HG03575 (cell line): ENCODE data around the gene TRIM60.
"Not testable (repeated sequence)": the region's sequence is repeated elsewhere in the genome, so short reads cannot be mapped to it uniquely, and the experiment has no call there.

Experiments
- ATAC-seq: cut with Tn5 transposase; IDR thresholded peaks from one replicate; pipeline ENCODE4 v1.9.1; 2021; ENCODE audit not compliant: unreplicated experiment, insufficient number of reproducible peaks, low FRiP score; ENCODE audit errors: extremely low read depth

The TRIM60 gene

DNA sequence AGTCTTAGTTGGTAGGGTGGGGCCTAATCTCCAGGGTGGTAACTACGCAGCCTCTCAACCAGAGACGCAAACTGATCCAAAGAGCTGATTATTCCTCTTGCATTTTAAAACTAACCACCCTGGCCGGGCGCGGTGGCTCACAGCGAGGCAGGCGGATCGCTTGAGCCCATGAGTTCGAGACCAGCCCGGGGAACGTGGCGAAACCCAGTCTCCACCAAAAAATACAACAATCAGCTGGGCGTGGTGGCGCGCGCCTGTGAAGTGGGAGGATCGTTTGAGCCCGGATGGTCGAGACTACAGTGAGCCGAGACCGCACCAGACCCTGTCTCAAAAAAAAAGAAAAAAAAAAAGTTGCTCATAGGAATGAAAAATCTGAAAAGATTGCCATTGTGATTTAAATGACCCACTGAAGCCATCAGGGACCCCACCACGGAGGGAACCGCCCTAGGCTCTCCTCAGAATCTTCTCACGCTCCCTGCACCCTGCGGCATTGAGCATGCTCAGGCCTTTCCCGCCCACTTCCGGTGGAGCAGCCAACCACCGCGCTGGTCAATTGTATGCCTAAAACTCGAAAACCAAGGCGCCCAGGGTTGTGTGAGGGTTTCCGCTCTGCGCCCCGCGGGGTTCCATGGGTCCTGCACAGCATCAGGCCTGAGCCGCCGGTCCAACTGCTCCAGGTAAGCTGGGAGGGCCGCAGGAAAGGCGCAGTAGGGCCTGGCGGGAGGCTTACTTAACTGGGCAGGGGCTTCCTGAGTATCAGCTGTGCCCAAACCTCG lies at the start of gene TRIM60:
TRIM60 (plus strand) TSS at position 564 of the 776 bp plus-strand sequence. CDS start 8,074 bp downstream, outside the sequence.
- ATAC-seq: no peak

DNA sequence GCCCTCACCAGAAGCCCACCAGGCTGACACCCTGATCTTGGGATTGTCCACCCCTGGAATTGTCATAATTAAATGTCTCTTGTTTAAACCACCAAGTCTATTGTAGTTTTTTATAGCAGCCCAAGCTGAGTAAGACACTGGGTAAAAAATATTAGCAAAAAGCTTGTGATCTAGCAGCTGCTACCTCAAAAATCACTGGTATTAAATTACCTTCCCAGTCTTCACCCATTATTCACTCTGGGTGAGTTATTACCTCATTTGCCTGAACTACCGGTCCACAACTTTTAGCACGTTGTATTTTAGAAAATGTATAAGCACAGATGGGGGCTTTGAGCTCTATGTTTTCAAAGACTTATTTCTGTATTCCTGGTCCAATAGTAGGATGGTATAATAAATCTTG lies 42.3 kb upstream of the TRIM60 start:
- ATAC-seq: no peak

DNA sequence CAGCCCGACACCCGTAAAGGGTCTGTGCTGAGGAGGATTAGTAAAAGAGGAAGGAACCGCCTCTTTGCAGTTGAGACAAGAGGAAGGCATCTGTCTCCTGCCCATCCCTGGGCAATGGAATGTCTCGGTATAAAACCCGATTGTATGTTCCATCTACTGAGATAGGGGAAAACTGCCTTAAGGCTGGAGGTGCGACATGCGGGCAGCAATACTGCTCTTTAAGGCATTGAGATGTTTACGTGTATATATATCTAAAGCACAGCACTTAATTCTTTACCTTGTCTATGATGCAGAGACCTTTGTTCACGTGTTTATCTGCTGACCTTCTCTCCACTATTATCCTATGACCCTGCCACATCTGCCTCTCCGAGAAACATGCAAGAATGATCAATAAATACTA lies 41.0 kb upstream of the TRIM60 start:
- not testable (repeated sequence) for ATAC-seq

DNA sequence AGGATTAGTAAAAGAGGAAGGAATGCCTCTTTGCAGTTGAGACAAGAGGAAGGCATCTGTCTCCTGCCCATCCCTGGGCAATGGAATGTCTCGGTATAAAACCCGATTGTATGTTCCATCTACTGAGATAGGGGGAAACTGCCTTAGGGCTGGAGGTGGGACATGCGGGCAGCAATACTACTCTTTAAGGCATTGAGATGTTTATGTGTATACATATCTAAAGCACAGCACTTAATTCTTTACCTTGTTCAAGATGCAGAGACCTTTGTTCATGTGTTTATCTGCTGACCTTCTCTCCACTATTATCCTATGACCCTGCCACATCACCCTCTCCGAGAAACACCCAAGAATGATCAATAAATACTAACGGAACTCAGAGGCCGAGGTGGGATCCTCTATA lies 35.7 kb upstream of the TRIM60 start:
- ATAC-seq: not testable (repeated sequence)

DNA sequence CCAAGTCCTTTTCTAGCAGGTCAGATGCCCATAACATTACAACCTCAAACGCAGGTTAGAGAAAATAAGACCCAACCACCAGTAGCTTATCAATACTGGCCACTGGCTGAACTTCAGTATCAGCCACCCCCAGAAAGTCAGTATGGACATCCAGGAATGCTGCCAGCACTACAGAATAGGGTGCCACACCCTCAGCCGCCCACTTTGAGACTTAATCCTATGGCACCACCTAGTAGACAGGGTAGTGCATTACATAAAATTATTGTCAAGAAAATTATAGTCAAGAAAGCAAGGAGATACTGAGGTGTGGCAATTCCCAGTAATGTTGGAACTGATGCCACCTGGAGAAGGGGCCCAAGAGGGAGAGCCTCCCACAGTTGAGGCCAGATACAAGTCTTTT lies 34.5 kb upstream of the TRIM60 start:
- no peak for ATAC-seq

DNA sequence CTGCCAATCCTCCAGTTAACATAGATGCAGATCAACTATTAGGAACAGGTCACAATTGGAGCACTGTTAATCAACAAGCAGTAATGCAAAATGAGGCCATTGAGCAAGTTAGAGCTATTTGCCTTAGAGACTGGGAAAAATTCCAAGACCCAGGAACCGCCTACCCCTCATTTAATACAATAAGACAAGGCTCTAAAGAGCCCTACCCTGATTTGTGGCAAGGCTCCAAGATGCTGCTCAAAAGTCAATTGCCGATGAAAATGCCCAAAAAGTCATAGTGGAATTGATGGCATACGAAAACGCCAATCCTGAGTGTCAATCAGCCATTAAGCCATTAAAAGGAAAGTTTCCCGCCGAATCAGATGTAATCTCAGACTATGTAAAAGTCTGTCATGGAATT lies 33.9 kb upstream of the TRIM60 start:
- ATAC-seq: no peak

DNA sequence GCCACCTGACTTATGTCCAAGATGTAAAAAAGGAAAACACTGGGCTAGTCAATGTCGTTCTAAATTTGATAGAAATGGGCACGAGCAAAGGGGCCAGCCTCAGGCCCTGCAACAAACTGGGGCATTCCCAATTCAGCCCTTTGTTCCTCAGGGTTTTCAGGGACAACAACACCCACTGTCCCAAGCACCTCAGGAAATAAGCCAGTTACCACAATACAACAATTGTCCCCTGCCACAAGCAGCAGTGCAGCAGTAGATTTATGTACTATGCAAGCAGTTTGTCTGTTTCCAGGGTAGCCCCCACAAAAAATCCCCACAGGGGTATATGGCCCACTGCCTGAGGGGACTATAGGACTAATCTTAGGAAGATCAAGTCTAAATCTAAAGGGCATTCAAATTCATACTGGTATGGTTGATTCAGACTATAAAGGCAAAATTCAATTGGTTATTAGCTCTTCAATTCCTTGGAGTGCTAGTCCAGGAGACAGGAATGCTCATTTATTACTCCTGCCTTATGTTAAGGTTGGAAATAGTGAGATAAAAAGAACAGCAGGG lies 33.2 kb upstream of the TRIM60 start:
- not testable (repeated sequence) for ATAC-seq

DNA sequence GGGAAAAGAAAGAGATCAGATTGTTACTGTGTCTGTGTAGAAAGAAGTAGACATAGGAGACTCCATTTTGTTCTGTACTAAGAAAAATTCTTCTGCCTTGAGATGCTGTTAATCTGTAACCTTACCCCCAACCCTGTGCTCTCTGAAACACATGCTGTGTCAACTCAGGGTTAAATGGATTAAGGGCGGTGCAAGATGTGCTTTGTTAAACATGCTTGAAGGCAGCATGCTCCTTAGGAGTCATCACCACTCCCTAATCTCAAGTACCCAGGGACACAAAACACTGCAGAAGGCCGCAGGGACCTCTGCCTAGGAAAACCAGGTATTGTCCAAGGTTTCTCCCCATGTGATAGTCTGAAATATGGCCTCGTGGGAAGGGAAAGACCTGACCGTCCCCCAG lies 29.8 kb upstream of the TRIM60 start:
- ATAC-seq: not testable (repeated sequence)

DNA sequence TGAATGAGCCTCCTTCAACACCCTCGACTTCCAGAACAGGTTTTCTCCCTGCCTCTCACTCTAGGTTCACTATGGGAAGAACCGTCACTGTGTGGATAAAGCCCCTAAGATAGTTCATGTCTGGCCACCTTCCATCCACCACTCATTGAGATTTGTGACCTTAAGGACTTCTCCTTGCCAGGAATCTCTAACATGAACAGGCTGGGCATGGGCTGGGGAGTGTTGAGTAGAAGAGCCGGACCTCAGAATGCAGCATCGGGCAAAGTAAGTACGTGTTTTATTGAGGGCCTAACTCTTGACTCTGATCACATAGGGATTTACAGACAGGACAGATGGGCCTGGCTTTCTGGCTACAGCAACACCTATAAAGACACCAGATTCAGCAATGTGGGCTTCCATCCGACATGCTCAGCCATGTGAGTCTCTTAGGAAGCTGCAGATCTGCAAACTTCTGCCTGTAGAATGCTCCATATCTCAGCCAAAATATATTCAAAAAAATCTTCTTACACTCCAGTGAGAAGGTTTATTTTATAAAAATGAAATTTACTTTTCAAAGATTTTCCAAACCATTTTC lies 26.4 kb upstream of the TRIM60 start:
- no peak for ATAC-seq

DNA sequence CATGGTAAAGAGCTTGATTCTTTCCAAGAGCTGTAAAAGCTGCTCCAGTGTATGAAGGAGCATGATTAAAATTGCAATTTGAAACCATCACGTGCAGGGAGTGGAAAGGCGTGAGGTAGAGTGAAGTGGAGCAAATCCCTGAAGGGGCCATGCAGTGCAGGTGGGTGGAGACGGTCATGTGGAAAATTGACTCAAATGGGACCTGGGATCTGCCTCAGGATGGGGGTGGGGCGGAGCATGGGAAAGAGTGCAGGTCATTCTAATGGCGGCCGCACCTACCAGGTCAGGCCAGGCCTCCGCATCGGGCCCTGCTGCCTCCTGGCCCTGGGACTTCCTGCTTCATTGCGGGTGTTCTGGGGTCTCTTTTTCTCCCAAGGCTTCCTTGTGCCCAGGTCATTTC lies 25.3 kb upstream of the TRIM60 start:
- no peak for ATAC-seq

DNA sequence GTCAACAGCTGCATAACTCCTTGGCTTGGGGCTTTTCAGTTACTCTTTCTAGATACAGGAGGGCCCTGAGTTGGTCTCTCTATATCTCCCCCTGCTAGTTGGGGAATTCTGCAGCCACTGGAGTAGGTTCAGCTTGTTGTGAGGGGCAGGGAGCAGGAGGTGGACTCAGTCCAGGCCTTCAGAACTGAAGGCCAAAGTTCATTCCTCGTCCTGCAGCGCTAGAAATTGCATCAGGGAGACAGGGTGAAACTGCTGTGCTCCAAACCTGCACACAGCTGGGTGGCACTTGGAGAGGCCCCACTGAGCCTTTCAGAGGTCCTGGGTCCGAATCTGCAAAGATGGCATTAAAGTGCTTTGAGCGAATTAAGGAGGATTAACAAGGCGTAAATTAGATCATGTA lies 24.9 kb upstream of the TRIM60 start:
- no peak for ATAC-seq

DNA sequence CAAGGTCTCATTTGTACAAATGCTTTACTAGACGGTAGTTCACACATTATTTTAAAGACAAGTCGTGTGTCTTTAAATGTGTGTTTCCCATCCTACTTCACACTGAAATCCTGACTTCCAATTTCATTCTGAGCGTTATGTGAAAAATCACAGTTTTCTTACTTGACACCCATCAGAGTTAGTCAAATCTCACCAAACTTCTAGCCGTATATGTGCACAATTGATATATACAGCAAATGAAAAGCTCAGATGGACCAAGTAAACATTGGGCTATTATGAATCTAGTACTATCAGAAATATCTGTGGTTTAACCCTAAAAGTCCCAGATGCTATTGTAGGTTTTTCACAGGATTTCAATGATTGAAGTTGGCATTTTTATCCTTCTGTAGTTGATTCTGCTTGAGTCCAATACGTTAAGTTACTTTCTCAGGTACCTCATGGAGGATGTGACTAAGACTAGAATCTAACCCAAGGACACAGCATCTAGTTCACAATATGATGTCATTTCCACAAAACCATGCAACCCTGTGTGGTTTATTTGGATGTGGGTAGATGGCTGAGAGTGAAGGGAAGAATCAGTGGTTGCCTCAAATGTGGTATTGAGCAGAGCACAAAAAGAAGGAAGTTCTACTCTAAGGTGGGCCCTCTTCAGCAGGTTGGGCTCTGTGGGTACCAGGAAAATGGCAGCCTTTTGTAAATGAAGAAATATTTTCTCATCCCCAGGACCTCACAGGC lies 22.1 kb upstream of the TRIM60 start:
- ATAC-seq: no peak

DNA sequence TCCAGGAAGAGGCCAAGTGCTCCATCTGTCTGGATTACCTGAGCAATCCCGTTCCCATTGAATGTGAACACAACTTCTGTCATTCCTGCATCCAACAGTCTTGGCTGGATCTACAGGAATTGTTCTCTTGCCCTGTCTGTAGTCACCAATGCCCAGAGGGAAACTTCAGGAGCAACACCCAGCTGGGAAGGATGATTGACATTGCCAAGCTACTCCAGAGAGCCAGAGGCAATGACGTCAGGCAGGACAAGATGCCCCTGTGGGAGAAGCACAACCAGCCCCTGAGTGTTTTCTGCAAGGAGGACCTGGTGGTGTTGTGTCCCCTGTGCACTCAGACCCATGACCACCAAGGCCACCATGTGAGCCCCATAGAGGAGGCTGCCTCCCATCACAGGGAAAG lies 21.3 kb upstream of the TRIM60 start:
- no peak for ATAC-seq

DNA sequence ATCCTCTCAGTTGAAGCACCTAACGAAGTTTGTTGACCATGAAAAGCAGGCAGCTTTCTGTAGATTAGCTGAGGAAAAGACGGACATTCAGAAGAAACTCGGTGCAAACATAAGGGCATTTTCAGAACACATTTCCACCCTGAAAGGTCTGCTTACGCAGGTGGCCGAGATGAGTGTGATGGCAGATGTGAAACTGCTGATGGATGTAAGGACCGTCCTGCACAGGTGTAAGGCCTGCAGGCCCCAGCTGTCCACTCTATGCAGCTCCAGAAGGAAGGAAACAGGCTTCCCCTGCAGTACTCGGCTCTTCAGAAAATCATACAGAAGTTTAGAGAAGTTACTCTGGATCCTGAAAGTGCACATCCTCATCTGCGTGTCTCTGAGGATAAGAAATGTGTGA lies 20.8 kb upstream of the TRIM60 start:
- no peak for ATAC-seq

DNA sequence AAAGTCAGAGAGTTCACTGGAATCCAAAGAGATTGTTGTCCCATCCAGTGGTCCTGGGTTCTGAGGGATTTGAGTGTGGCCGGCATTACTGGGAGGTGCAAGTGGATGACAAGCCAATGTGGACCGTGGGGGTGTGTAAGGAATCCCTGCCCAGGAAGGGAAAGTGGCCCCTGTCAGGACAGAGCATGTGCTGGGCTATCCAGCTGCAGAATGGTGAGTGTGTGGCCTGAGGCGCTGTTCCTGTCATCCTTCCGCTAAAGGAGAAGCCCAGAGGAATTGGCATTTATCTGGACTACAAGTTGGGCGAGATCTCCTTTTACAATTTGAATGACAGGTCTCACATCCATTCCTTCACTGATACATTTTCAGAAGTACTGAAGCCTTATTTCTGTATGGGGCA lies 20.4 kb upstream of the TRIM60 start:
- ATAC-seq: no peak

DNA sequence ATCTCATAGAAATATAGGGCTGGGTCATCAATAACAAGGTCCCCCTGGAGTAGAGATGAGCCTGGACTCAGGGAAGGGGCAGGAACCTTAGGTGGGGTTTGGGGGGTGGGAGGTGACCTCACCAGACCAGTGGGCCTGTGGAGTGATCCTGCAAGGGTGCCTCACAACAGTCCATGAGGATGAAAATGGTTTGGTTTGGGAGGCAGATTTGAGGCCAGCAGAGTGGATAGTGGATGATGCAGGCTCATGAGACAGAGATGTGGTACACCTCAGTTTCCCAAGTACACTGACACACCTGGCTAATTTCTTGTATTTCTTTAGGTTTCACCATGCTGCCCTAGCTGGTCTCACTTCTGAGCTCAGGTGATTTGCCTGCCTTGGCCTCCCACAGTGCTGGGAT lies 18.1 kb upstream of the TRIM60 start:
- ATAC-seq: no peak

DNA sequence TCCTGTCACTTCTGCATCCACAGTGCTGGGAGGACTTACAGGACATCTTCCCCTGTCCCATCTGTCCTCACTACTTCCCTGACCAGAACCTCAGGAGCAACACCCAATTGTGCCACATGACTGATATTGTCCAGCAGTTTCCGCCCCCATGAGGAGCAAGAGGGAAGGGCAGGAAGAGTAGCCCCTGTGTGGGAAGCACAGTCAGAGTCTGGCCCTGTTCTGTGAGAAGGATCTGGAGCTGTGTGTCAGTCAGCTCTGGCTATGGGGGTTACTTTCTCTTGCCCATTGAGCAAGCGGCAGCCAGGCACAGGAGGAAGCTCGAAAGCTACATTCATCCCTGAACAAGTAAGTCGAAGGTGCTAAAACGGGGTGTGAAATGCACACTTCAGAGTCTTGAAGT lies 14.8 kb upstream of the TRIM60 start:
- ATAC-seq: no peak

DNA sequence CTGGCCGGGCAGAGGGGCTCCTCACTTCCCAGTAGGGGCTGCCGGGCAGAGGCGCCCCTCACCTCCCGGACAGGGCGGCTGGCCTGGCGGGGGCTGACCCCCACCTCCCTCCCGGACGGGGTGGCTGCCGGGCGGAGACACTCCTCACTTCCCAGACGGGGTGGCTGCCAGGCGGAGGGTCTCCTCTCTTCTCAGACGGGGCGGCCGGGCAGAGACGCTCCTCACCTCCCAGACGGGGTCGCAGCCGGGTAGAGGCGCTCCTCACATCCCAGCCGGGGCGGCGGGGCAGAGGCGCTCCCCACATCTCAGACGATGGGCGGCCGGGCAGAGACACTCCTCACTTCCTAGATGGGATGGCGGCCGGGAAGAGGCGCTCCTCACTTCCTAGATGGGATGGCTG lies 11.8 kb upstream of the TRIM60 start:
- not testable (repeated sequence) for ATAC-seq

DNA sequence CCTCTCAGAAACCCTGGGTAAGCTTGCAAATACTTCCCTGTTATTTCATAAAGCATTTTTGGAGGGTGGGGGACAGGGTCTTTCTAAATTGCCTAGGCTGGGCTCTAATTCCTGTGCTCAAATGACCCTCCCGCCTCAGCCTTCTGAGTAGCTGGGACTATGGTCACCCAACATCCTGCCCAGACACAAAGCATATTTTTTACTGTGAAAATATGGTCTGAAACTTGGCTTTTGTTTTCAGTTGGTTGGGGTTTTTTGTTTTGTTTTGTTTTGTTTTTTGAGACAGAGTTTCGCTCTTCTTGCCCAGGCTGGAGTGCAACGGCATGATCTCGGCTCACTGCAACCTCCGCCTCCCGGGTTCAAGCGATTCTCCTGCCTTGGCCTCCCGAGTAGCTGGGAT lies 6.0 kb upstream of the TRIM60 start:
- ATAC-seq: not testable (repeated sequence)
